HG03066 (cell line): Measurements from ENCODE around the gene CDH2.

Source experiments
- ATAC-seq: cut with Tn5 transposase; IDR thresholded peaks from one replicate; pipeline ENCODE4 v1.9.1; 2021; ENCODE audit warnings: low read depth; ENCODE audit not compliant: unreplicated experiment

CDH2 gene

GRCh38 chr18:28176948-28177827 is at the start of gene CDH2:
TSS of gene CDH2 (minus strand) at chr18:28177130. CDS start at chr18:28177022, 108 bp downstream.
- ATAC-seq = peak; percentile 56

GRCh38 chr18:28212060-28212459 is 35.1 kb upstream of the CDH2 start:
- ATAC-seq = no peak

GRCh38 chr18:28208712-28209265 is 31.9 kb upstream of the CDH2 start:
- no peak for ATAC-seq

GRCh38 chr18:28208268-28208667 is 31.3 kb upstream of the CDH2 start:
- no peak for ATAC-seq

- no peak for ATAC-seq
Observed at GRCh38 chr18:28204154-28204553, 27.2 kb upstream of the CDH2 start.

- no peak for ATAC-seq
Observed at GRCh38 chr18:28201056-28201455, 24.1 kb upstream of the CDH2 start.

GRCh38 chr18:28198620-28199019 is 21.7 kb upstream of the CDH2 start:
- no peak for ATAC-seq

- ATAC-seq = no peak
Observed at GRCh38 chr18:28193177-28193778, 16.3 kb upstream of the CDH2 start.

GRCh38 chr18:28189400-28190239 is 12.7 kb upstream of the CDH2 start:
- no peak for ATAC-seq

- no peak for ATAC-seq
Observed at GRCh38 chr18:28185121-28185520, 8.2 kb upstream of the CDH2 start.

GRCh38 chr18:28183418-28184078 is 6.6 kb upstream of the CDH2 start:
- no peak for ATAC-seq

- no peak for ATAC-seq
Observed at GRCh38 chr18:28181616-28182015, 4.7 kb upstream of the CDH2 start.

- ATAC-seq = no peak
Observed at GRCh38 chr18:28178720-28179119, 1.8 kb upstream of the CDH2 start.

GRCh38 chr18:28177828-28178635 is 1.1 kb upstream of the CDH2 start:
- no peak for ATAC-seq

GRCh38 chr18:28176698-28176947 is 307 bp downstream of the CDH2 start:
- peak; percentile 11 for ATAC-seq

GRCh38 chr18:28175930-28176697 is 816 bp downstream of the CDH2 start:
- no peak for ATAC-seq

GRCh38 chr18:28175150-28175929 is 1.6 kb downstream of the CDH2 start:
- no peak for ATAC-seq

GRCh38 chr18:28174181-28174905 is 2.6 kb downstream of the CDH2 start:
- no peak for ATAC-seq
